ENCODE measurements around the gene SPOPL.
A peak's percentile ranks its signal among the peaks of the same experiment; 100 is the strongest.
"Not testable (repeated sequence)": the region's sequence is repeated elsewhere in the genome, so short reads cannot be mapped to it uniquely, and the experiment has no call there.

Gene SPOPL

GRCh38 chr2:138501425-138502254 is at the start of gene SPOPL:
Gene SPOPL (plus strand): TSS chr2:138501770. CDS start chr2:138550217, 48,447 bp downstream.
- peak; percentile 95 for DNase-seq

- no peak for DNase-seq
These were observed 49.2 kb upstream of the SPOPL start for GRCh38 chr2:138452324-138452723.

- DNase-seq: no peak
These were observed 47.8 kb upstream of the SPOPL start for GRCh38 chr2:138453815-138454214.

GRCh38 chr2:138454761-138455160 is 46.8 kb upstream of the SPOPL start:
- no peak for DNase-seq

- no peak for DNase-seq
These were observed 46.3 kb upstream of the SPOPL start for GRCh38 chr2:138455275-138455674.

GRCh38 chr2:138455691-138456090 is 45.9 kb upstream of the SPOPL start:
- no peak for DNase-seq

- not testable (repeated sequence) for DNase-seq
These were observed 38.9 kb upstream of the SPOPL start for GRCh38 chr2:138462689-138463088.

- no peak for DNase-seq
These were observed 33.0 kb upstream of the SPOPL start for GRCh38 chr2:138468617-138469016.

GRCh38 chr2:138469411-138469810 is 32.2 kb upstream of the SPOPL start:
- no peak for DNase-seq

GRCh38 chr2:138470941-138471340 is 30.6 kb upstream of the SPOPL start:
- no peak for DNase-seq

GRCh38 chr2:138474100-138474825 is 27.3 kb upstream of the SPOPL start:
- DNase-seq: no peak

GRCh38 chr2:138475277-138475776 is 26.2 kb upstream of the SPOPL start:
- no peak for DNase-seq

GRCh38 chr2:138476186-138476585 is 25.4 kb upstream of the SPOPL start:
- no peak for DNase-seq

- no peak for DNase-seq
These were observed 24.6 kb upstream of the SPOPL start for GRCh38 chr2:138476940-138477339.

- not testable (repeated sequence) for DNase-seq
These were observed 18.8 kb upstream of the SPOPL start for GRCh38 chr2:138482796-138483195.

GRCh38 chr2:138485019-138485418 is 16.6 kb upstream of the SPOPL start:
- DNase-seq: no peak

GRCh38 chr2:138486363-138487198 is 15.0 kb upstream of the SPOPL start:
- no peak for DNase-seq

- no peak for DNase-seq
These were observed 10.7 kb upstream of the SPOPL start for GRCh38 chr2:138490673-138491494.

GRCh38 chr2:138491495-138491862 is 10.1 kb upstream of the SPOPL start:
- DNase-seq: no peak

GRCh38 chr2:138492160-138492559 is 9.4 kb upstream of the SPOPL start:
- no peak for DNase-seq

- no peak for DNase-seq
These were observed 8.2 kb upstream of the SPOPL start for GRCh38 chr2:138493334-138493733.

Measured in retina (tissue), 1 donor.